Peyer's patch (tissue), 4 donors: ENCODE measurements around the gene RERE. TPM values are rescaled to one million over a fixed set of nuclear protein-coding genes. Genes with fewer than 3 reads are reported as not detected.
A peak's percentile ranks its signal among the peaks of the same experiment; 100 is the strongest.

Experiments
- DNase-seq, 3 donors: peaks; one replicate each; pipeline ENCODE4 v3.0.0-alpha.2; 2017 to 2019
- H3K27ac ChIP-seq, 4 donors: fragments of 200-600 bp; sonication (generic); one replicate each; pipeline ENCODE4 v1.5.1; 2016 to 2019
- H3K27me3 ChIP-seq, 2 donors: fragments of 200-600 bp; sonication (generic); one replicate each; pipeline ENCODE4 v1.5.1; 2019
- H3K36me3 ChIP-seq, 3 donors: fragments of 200-600 bp; sonication (generic); one replicate each; pipeline ENCODE4 v1.5.1; 2016 to 2019
- H3K4me1 ChIP-seq, 4 donors: fragments of 200-600 bp; sonication (generic); one replicate each; pipeline ENCODE4 v1.5.1; 2016 to 2019
- H3K4me3 ChIP-seq, 4 donors: fragments of 200-600 bp; sonication (generic); 1 replicate in 3 of 4; 2 replicates in 1 of 4; pipeline ENCODE4 v1.5.1; 2016 to 2019; ENCODE audit warnings: mild to moderate bottlenecking in 1 of 4
- H3K9me3 ChIP-seq, 4 donors: fragments of 200-600 bp; sonication (generic); one replicate each; pipeline ENCODE4 v1.5.1; 2016 to 2019; ENCODE audit warnings: mild to moderate bottlenecking in 1 of 4
- CTCF ChIP-seq, 6 experiments: fragments of 450-650 bp in 4 of 6; fragments of 200-600 bp in 2 of 6; sonication (generic) in 1 of 6; IDR thresholded peaks; one replicate each; pipeline ENCODE4 v1.5.1; 2017 to 2019; ENCODE audit warnings: antibody characterized with exemption in 6 of 6, mild to moderate bottlenecking in 3 of 6, moderate library complexity in 1 of 6
- POLR2A ChIP-seq, 2 donors: fragments of 450-650 bp; IDR thresholded peaks; one replicate each; pipeline ENCODE4 v1.5.1; 2017; ENCODE audit warnings: antibody characterized with exemption in 2 of 2, mild to moderate bottlenecking in 2 of 2, moderate library complexity in 2 of 2
- total RNA-seq, 4 donors: library from RNA; depleted of rRNA; stranded (reverse); fragments of >200 nt; gene quantifications; one replicate each; pipeline ENCODE4 v1.1.0, GENCODE V29; 2016

Gene RERE
- total RNA-seq, 4 donors from 2014 or later: 98.5 to 528 (median 110) TPM

- no peak for TF ChIP-seq CTCF (IDR thresholded peaks at IDR 0.05)
- TF ChIP-seq POLR2A (IDR thresholded peaks at IDR 0.05): no peak
- Histone ChIP-seq H3K4me1 (peaks cover 0 to 11% (median 8%) of the 10 kb centered on the region in 4 donors), H3K27me3 (no peaks in the 10 kb centered on the region), H3K4me3 (no peak overlapping the region), H3K36me3 (no peaks in the 10 kb centered on the region), H3K9me3 (no peaks in the 10 kb centered on the region), H3K27ac (no peak overlapping the region)
- no peak for DNase-seq
Observed at GRCh38 chr1:8321612-8322011, 495.8 kb downstream of the RERE start.

GRCh38 chr1:8318436-8318835 is 499.0 kb downstream of the RERE start:
- Histone ChIP-seq H3K4me3 (peak overlapping the region; percentile 40 to 70 (median 66)), H3K9me3 (no peaks in the 10 kb centered on the region), H3K36me3 (no peaks in the 10 kb centered on the region), H3K27ac (peak overlapping the region in 3 of 4 donors; percentile 3 to 62 (median 30)), H3K4me1 (peaks cover 3 to 21% (median 10%) of the 10 kb centered on the region in 4 donors), H3K27me3 (no peaks in the 10 kb centered on the region)
- TF ChIP-seq POLR2A (IDR thresholded peaks at IDR 0.05) (no peak), CTCF (IDR thresholded peaks at IDR 0.05) (no peak)
- DNase-seq: no peak

GRCh38 chr1:8317647-8318381 is 499.6 kb downstream of the RERE start, which contains the start of gene SLC45A1:
TSS of gene SLC45A1 (plus strand) at chr1:8318114. CDS start at chr1:8324330, 6,216 bp downstream.
- Histone ChIP-seq H3K4me1 (peaks cover 3 to 21% (median 10%) of the 10 kb centered on the region in 4 donors), H3K27ac (peak within 1 kb of the TSS in 3 of 4 donors; percentile 3 to 62 (median 30)), H3K27me3 (no peaks in the 10 kb centered on the region), H3K9me3 (no peaks in the 10 kb centered on the region), H3K36me3 (no peaks in the 10 kb centered on the region), H3K4me3 (peak within 1 kb of the TSS; percentile 40 to 70 (median 66))
- peak; percentile 75 to 90 (median 80) for DNase-seq
- TF ChIP-seq CTCF (IDR thresholded peaks at IDR 0.05): peak in 1 of 6 experiments; percentile 7
- TF ChIP-seq POLR2A (IDR thresholded peaks at IDR 0.05): peak in 1 of 2 donors; percentile 34

DNA sequence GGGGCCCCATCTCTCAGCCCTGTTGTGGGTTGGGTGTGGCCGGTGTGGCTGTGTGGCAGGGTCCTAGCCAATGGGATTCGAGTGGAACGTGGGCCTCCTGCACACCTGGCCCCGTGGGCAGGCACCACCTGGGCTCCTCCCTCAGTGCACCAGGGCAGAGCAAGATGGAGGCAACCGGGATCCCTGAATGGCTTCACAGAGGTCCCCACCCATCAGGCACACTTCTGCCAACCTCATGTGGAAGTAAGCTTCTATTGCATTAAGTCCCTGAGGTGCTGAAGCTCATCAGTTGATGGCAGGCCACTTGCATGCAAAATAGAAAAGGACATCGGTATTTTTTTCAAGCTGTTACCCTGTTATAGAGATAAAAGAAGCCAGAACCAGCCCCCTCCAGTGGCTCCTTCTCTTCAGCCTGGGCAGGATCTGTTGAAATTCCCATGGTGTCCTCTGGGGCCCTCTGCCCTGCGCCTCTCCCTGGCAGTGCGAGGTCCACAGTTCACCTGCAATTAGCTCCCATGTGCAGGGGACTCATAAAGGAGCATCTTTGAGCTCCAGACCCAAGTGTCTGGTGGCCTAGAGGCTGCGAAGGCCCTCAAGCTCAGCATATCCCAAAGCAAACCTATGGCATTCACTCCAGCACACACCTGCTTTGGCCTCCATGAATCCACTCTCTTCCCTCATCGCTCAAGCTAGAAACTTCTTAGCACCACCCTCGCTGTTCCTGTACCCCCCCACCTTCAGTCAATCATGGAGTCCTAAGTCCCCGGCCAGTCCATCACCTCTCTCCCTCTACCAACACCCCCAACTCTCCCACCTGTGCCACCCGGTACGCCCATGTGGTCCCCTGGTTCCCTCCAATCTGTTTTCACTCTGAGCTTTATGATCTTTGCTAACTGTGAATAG is 501.6 kb downstream of the RERE start:
- Histone ChIP-seq H3K27ac (no peak overlapping the region), H3K4me1 (peaks cover 3 to 21% (median 10%) of the 10 kb centered on the region in 4 donors), H3K9me3 (no peaks in the 10 kb centered on the region), H3K27me3 (no peaks in the 10 kb centered on the region), H3K36me3 (no peaks in the 10 kb centered on the region), H3K4me3 (no peak overlapping the region)
- TF ChIP-seq POLR2A (IDR thresholded peaks at IDR 0.05) (no peak), CTCF (IDR thresholded peaks at IDR 0.05) (peak in 3 of 6 experiments; percentile 46 to 62 (median 56))
- peak in 1 of 3 donors; percentile 61 for DNase-seq
